ENCODE data around the gene MYO3B. TPM values are rescaled to one million over a fixed set of nuclear protein-coding genes. Genes with fewer than 3 reads are reported as not detected.
"Not testable (repeated sequence)": the region's sequence is repeated elsewhere in the genome, so short reads cannot be mapped to it uniquely, and the experiment has no call there.

MYO3B gene
- total RNA-seq, 4 donors from 2014 or later: 0.48 TPM; not detected in 3

- 35 to 71% methylated on average over 1 of the region's 1 CpG for WGBS, 2 donors (ENCODE audit: low coverage in 1 of 2)
- Histone ChIP-seq H3K27ac (no peak overlapping the region), H3K4me3 (no peak overlapping the region), H3K9me3 (no peaks in the 10 kb centered on the region), H3K36me3 (no peaks in the 10 kb centered on the region), H3K27me3 (no peaks in the 10 kb centered on the region), H3K4me1 (no peaks in the 10 kb centered on the region)
- intact Hi-C loops (cut with DNase I; ENCODE audit: low total_unique reads) (no loop called here), in situ Hi-C loops (cut with MboI; ENCODE audit: low pct_ligation_motif_present in 1 of 4, low pct_unique_long_range_greater_than_20kb in 1 of 4, low sequenced_read_pairs in 3 of 4) (no loop called here)
- no peak for TF ChIP-seq CTCF (IDR thresholded peaks at IDR 0.05)
- no peak for TF ChIP-seq EP300 (IDR thresholded peaks at IDR 0.05; ENCODE audit: low read depth)
- TF ChIP-seq POLR2A (IDR thresholded peaks at IDR 0.05): no peak
- no peak for TF ChIP-seq POLR2AphosphoS5 (IDR thresholded peaks at IDR 0.05)
- no peak for DNase-seq
These were observed 93.4 kb downstream of the MYO3B start for GRCh38 chr2:170271340-170271739.

- TF ChIP-seq POLR2A (IDR thresholded peaks at IDR 0.05) (no peak), EP300 (IDR thresholded peaks at IDR 0.05; ENCODE audit: low read depth) (no peak), CTCF (IDR thresholded peaks at IDR 0.05) (no peak), POLR2AphosphoS5 (IDR thresholded peaks at IDR 0.05) (no peak)
- H3K4me1 ChIP-seq: no peaks in the 10 kb centered on the region
- 60 to 68% methylated on average over 3 of the region's 3 CpGs for WGBS, 2 donors (ENCODE audit: low coverage in 1 of 2)
- intact Hi-C loops (cut with DNase I; ENCODE audit: low total_unique reads): no loop called here
- H3K9me3 ChIP-seq: no peaks in the 10 kb centered on the region
- no peak overlapping the region for H3K27ac ChIP-seq
- H3K36me3 ChIP-seq: no peaks in the 10 kb centered on the region
- H3K27me3 ChIP-seq: no peaks in the 10 kb centered on the region
- in situ Hi-C loops (cut with MboI; ENCODE audit: low pct_ligation_motif_present in 1 of 4, low pct_unique_long_range_greater_than_20kb in 1 of 4, low sequenced_read_pairs in 3 of 4): no loop called here
- no peak overlapping the region for H3K4me3 ChIP-seq
- no peak for DNase-seq
These were observed 98.1 kb downstream of the MYO3B start for GRCh38 chr2:170276056-170276455.

DNA sequence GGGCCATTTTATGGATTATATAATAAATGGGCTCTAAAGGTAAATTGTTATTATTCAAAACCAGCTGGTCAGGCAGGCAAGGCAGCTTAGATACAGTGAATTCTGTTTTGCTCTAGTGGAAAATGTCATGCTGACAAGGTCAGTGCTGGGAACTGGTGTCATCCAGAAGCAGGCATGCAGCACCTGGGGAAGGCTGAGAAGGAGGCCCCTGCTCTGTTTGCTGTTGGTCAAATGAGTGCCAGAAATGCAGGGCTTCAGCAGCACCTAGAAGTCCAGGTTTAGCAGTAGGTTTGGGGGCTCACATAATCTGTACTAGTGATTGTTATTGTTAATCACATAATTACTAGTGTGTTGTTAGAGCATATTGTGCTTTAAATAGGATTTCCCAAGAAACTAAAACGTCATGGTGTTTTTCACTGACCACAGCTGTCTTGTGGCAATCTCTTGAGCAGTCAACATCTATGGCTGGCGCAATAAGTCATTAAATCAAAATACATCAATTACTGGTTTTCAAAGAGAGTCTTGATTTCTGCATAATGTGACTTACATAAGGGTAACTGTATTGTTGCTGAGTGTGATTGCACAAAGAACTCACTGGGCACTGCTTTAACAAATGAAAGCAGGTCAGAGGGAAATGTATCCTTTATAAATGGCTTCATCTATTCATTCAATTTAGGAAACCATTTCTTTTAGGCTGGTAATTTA is 99.1 kb downstream of the MYO3B start:
- H3K4me1 ChIP-seq: no peaks in the 10 kb centered on the region
- TF ChIP-seq POLR2AphosphoS5 (IDR thresholded peaks at IDR 0.05) (no peak), EP300 (IDR thresholded peaks at IDR 0.05; ENCODE audit: low read depth) (no peak), POLR2A (IDR thresholded peaks at IDR 0.05) (no peak), CTCF (IDR thresholded peaks at IDR 0.05) (no peak)
- intact Hi-C loops (cut with DNase I; ENCODE audit: low total_unique reads): no loop called here

GRCh38 chr2:170277951-170278350 is 100.0 kb downstream of the MYO3B start:
- Histone ChIP-seq H3K36me3 (no peaks in the 10 kb centered on the region), H3K9me3 (no peaks in the 10 kb centered on the region), H3K4me3 (no peak overlapping the region), H3K4me1 (no peaks in the 10 kb centered on the region), H3K27me3 (no peaks in the 10 kb centered on the region), H3K27ac (no peak overlapping the region)
- in situ Hi-C loops (cut with MboI; ENCODE audit: low pct_ligation_motif_present in 1 of 4, low pct_unique_long_range_greater_than_20kb in 1 of 4, low sequenced_read_pairs in 3 of 4) (no loop called here), intact Hi-C loops (cut with DNase I; ENCODE audit: low total_unique reads) (no loop called here)
- no peak for TF ChIP-seq CTCF (IDR thresholded peaks at IDR 0.05)
- no peak for TF ChIP-seq EP300 (IDR thresholded peaks at IDR 0.05; ENCODE audit: low read depth)
- no peak for TF ChIP-seq POLR2A (IDR thresholded peaks at IDR 0.05)
- TF ChIP-seq POLR2AphosphoS5 (IDR thresholded peaks at IDR 0.05): no peak
- no peak for DNase-seq
- 78 to 80% methylated on average over 2 of the region's 2 CpGs for WGBS, 2 donors (ENCODE audit: low coverage in 1 of 2)

More for the DNA sequence above, 99.1 kb downstream of the MYO3B start:
- Histone ChIP-seq H3K36me3 (no peaks in the 10 kb centered on the region), H3K27me3 (no peaks in the 10 kb centered on the region), H3K4me3 (no peak overlapping the region), H3K27ac (no peak overlapping the region), H3K9me3 (no peaks in the 10 kb centered on the region)
- WGBS, 2 donors (ENCODE audit: low coverage in 1 of 2): 55 to 100% methylated on average over 1 to 2 of the region's 2 CpGs
- in situ Hi-C loops (cut with MboI; ENCODE audit: low pct_ligation_motif_present in 1 of 4, low pct_unique_long_range_greater_than_20kb in 1 of 4, low sequenced_read_pairs in 3 of 4): no loop called here
- DNase-seq: no peak

DNA sequence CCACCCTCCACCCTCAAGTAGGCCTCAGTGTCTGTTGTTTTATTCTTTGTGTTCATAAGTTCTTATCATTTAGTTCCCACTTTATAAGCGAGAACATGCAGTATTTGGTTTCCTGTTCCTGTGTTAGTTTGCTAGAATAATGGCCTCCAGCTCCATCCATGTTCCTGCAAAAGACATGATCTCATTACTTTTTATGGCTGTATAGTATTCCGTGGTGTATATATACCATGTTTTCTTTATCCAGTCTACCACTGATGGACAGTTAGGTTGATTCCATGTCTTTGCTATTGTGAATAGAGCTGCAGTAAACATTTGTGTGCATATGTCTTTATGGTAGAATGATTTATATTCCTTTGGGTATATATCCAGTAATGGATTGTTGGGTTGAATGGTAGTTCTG is 101.7 kb downstream of the MYO3B start:
- H3K4me3 ChIP-seq; in situ Hi-C loops (cut with MboI; ENCODE audit: low pct_ligation_motif_present in 1 of 4, low pct_unique_long_range_greater_than_20kb in 1 of 4, low sequenced_read_pairs in 3 of 4); H3K36me3 ChIP-seq; H3K27me3 ChIP-seq; H3K9me3 ChIP-seq; H3K27ac ChIP-seq; DNase-seq; intact Hi-C loops (cut with DNase I; ENCODE audit: low total_unique reads); H3K4me1 ChIP-seq: not testable (repeated sequence)
- WGBS, 2 donors (ENCODE audit: low coverage in 1 of 2): 41 to 74% methylated on average over 2 of the region's 2 CpGs
